Keratinocyte (primary cell): ENCODE data around the gene ZNF888. TPM values are rescaled to one million over a fixed set of nuclear protein-coding genes. Genes with fewer than 3 reads are reported as not detected.

ENCODE experiments used
- DNase-seq: peaks from one replicate; pipeline ENCODE4 v3.0.0-alpha.2; 2011; ENCODE audit warnings: low read depth, missing footprints, low spot score
- FAIRE-seq: peaks from 2 replicates; lab custom pipeline; 2011; peaks lifted over from hg19 to GRCh38; lab: Jason Lieb, UNC
- H2AFZ ChIP-seq: 2 replicates; pipeline ENCODE4 v1.6.0; 2012; ENCODE audit warnings: low read length, control low read depth, inconsistent platforms; ENCODE audit not compliant: control insufficient read depth
- H3K27ac ChIP-seq: 2 replicates; pipeline ENCODE4 v1.5.1; 2011; ENCODE audit warnings: low read length; ENCODE audit not compliant: control insufficient read depth, insufficient read depth
- H3K27me3 ChIP-seq: 3 replicates; pipeline ENCODE4 v1.6.0; 2011; ENCODE audit warnings: low read length; ENCODE audit not compliant: control insufficient read depth, insufficient read depth; ENCODE audit errors: extremely low read depth
- H3K36me3 ChIP-seq, 2 experiments: 2 replicates in 1 of 2; 3 replicates in 1 of 2; pipeline ENCODE4 v1.5.1; 2011; ENCODE audit warnings: low read length in 2 of 2, mild to moderate bottlenecking in 1 of 2; ENCODE audit not compliant: control insufficient read depth in 2 of 2, insufficient read depth in 2 of 2; ENCODE audit errors: extremely low read depth in 1 of 2
- H3K4me1 ChIP-seq: 3 replicates; pipeline ENCODE4 v1.5.1; 2011; ENCODE audit warnings: low read length; ENCODE audit not compliant: control insufficient read depth, insufficient read depth; ENCODE audit errors: extremely low read depth
- H3K4me2 ChIP-seq: 3 replicates; pipeline ENCODE4 v1.6.0; 2011; ENCODE audit warnings: low read depth, low read length; ENCODE audit not compliant: control insufficient read depth, insufficient read depth; ENCODE audit errors: extremely low read depth
- H3K4me3 ChIP-seq, 3 experiments: fragments of 200-600 bp in 1 of 3; sonication (generic) in 1 of 3; 2 replicates in 2 of 3; 3 replicates in 1 of 3; pipeline ENCODE4 v1.5.1; 2011 to 2016; ENCODE audit warnings: low read length in 3 of 3, mild to moderate bottlenecking in 3 of 3, control low read depth in 2 of 3, inconsistent platforms in 1 of 3, low read depth in 1 of 3, mixed read lengths in 1 of 3, mixed run types in 1 of 3, moderate library complexity in 1 of 3; ENCODE audit not compliant: control insufficient read depth in 2 of 3, insufficient read depth in 2 of 3; ENCODE audit errors: extremely low read depth in 1 of 3
- H3K79me2 ChIP-seq: 2 replicates; pipeline ENCODE4 v1.6.0; 2012; ENCODE audit warnings: low read length; ENCODE audit not compliant: control insufficient read depth, insufficient read depth
- H3K9ac ChIP-seq: 3 replicates; pipeline ENCODE4 v1.6.0; 2011; ENCODE audit warnings: low read length; ENCODE audit not compliant: control insufficient read depth, insufficient read depth; ENCODE audit errors: extremely low read depth
- H3K9me1 ChIP-seq: 3 replicates; pipeline ENCODE4 v1.6.0; 2011; ENCODE audit warnings: low read length; ENCODE audit not compliant: control insufficient read depth, insufficient read depth; ENCODE audit errors: extremely low read depth
- H3K9me3 ChIP-seq: 2 replicates; pipeline ENCODE4 v1.5.1; 2012; ENCODE audit warnings: low read depth, low read length; ENCODE audit not compliant: control insufficient read depth
- H4K20me1 ChIP-seq: 3 replicates; pipeline ENCODE4 v1.6.0; 2011; ENCODE audit warnings: low read length; ENCODE audit not compliant: control insufficient read depth, insufficient read depth; ENCODE audit errors: extremely low read depth
- CTCF ChIP-seq, 3 experiments: IDR thresholded peaks in 1 of 3; conservative IDR thresholded peaks in 1 of 3; optimal IDR thresholded peaks in 1 of 3; 2 replicates in 2 of 3; 3 replicates in 1 of 3; pipeline versions ENCODE3 to v1.5.1; 2011; ENCODE audit warnings: low read length in 3 of 3, mild to moderate bottlenecking in 3 of 3, moderate library complexity in 2 of 3, control low read depth in 1 of 3, inconsistent platforms in 1 of 3; ENCODE audit not compliant: insufficient read depth in 2 of 3; ENCODE audit errors: extremely low read depth in 1 of 3
- EZH2 ChIP-seq: IDR thresholded peaks from one replicate; pipeline ENCODE4 v1.6.1; 2012; ENCODE audit warnings: inconsistent platforms, mild to moderate bottlenecking, low read length, moderate library complexity
- dilution Hi-C: fragments of 300-500 bp; cut with MboI; formaldehyde crosslinking; loops from one replicate; pipeline ENCODE4 v1.7.0; 2020; ENCODE audit warnings: low sequenced_read_pairs; ENCODE audit not compliant: extremely low pct_ligation_motif_present
- polyA plus RNA-seq, 5 experiments: library from polyadenylated mRNA; depleted of rRNA in 3 of 5; stranded (reverse) in 3 of 5; stranded (forward) in 1 of 5; unstranded in 1 of 5; fragments of >200 nt; gene quantifications; 1 replicate in 1 of 5; 2 replicates in 3 of 5; 3 replicates in 1 of 5; pipeline versions ENCODE4 v1.2.1 to v1.2.3, GENCODE V29; 2011 to 2012; ENCODE audit warnings: missing spikeins in 2 of 5, low read depth in 1 of 5, low replicate concordance in 1 of 5

The ZNF888 gene
- polyA plus RNA-seq, 1 donor (not counting 4 experiments of a cell fraction or from before 2014, with no cell fraction given): 3.1 TPM

GRCh38 chr19:52957591-52957990, 34.4 kb upstream of the ZNF888 start:
- dilution Hi-C loops: no loop called here
- H3K36me3 ChIP-seq: peaks cover 9 to 13% of the 10 kb centered on the region in 2 experiments
- DNase-seq (no peak), FAIRE-seq (peak; percentile 72)
- TF ChIP-seq EZH2 (no peak), CTCF (optimal IDR thresholded peaks at IDR 0.05 in 1 of 3, IDR thresholded peaks at IDR 0.05 in 1 of 3, conservative IDR thresholded peaks at IDR 0.05 in 1 of 3; ENCODE audit: extremely low read depth in 1 of 3, insufficient read depth in 2 of 3, low read length in 3 of 3) (no peak)
- H2AFZ ChIP-seq: peak overlapping the region; percentile 23
- no peaks in the 10 kb centered on the region for H4K20me1 ChIP-seq
- H3K27me3 ChIP-seq: no peaks in the 10 kb centered on the region
- H3K4me3 ChIP-seq: peak overlapping the region in 1 of 3 experiments; percentile 7
- no peaks in the 10 kb centered on the region for H3K9me1 ChIP-seq
- peaks cover 15% of the 10 kb centered on the region for H3K79me2 ChIP-seq
- H3K9me3 ChIP-seq: peaks cover 22% of the 10 kb centered on the region
- peak overlapping the region; percentile 53 for H3K4me2 ChIP-seq
- H3K4me1 ChIP-seq: peaks cover 15% of the 10 kb centered on the region
- no peak overlapping the region for H3K27ac ChIP-seq
- H3K9ac ChIP-seq: no peak overlapping the region

- no peak overlapping the region for H3K4me3 ChIP-seq
- H3K79me2 ChIP-seq: peaks cover 14% of the 10 kb centered on the region
- H2AFZ ChIP-seq: no peak overlapping the region
- no peaks in the 10 kb centered on the region for H4K20me1 ChIP-seq
- peaks cover 15% of the 10 kb centered on the region for H3K4me1 ChIP-seq
- DNase-seq (no peak), FAIRE-seq (no peak)
- peaks cover 25% of the 10 kb centered on the region for H3K9me3 ChIP-seq
- H3K27ac ChIP-seq: no peak overlapping the region
- no peaks in the 10 kb centered on the region for H3K9me1 ChIP-seq
- TF ChIP-seq CTCF (optimal IDR thresholded peaks at IDR 0.05 in 1 of 3, IDR thresholded peaks at IDR 0.05 in 1 of 3, conservative IDR thresholded peaks at IDR 0.05 in 1 of 3; ENCODE audit: extremely low read depth in 1 of 3, insufficient read depth in 2 of 3, low read length in 3 of 3) (no peak), EZH2 (no peak)
- H3K36me3 ChIP-seq: peaks cover 15 to 18% of the 10 kb centered on the region in 2 experiments
- H3K4me2 ChIP-seq: no peak overlapping the region
- no peak overlapping the region for H3K9ac ChIP-seq
- no peaks in the 10 kb centered on the region for H3K27me3 ChIP-seq
- dilution Hi-C loops: no loop called here
Observed at GRCh38 chr19:52956917-52957316, 33.7 kb upstream of the ZNF888 start.
